GM10248 (cell line): ENCODE results near the gene ADAMTS15.

ENCODE experiments used
- CTCF ChIA-PET: fragments of 300-600 bp; sonication (Branson Sonifier 250); formaldehyde crosslinking; extraction: SDS; loops from one replicate; lab custom pipeline; 2021; ENCODE audit warnings: antibody characterized with exemption; lab: Yijun Ruan, JAX
- POLR2A ChIA-PET: fragments of 350-650 bp; sonication (Branson Sonifier 250); formaldehyde crosslinking; extraction: SDS; loops from one replicate; lab custom pipeline; 2020; ENCODE audit warnings: antibody characterized with exemption; lab: Yijun Ruan, JAX
- DNase-seq: peaks from one replicate; pipeline ENCODE4 v3.0.0; 2012; ENCODE audit errors: extremely low spot score
- CTCF ChIP-seq: IDR thresholded peaks from 2 replicates; pipeline ENCODE4 v1.5.1; 2012; ENCODE audit warnings: mild to moderate bottlenecking, low read depth; ENCODE audit errors: extremely low read depth, missing control alignments, control extremely low read depth

The ADAMTS15 gene

GRCh38 chr11:130449310-130449990 is 1.0 kb downstream of the ADAMTS15 start:
- POLR2A ChIA-PET: no interaction called here
- DNase-seq: no peak
- CTCF ChIA-PET: interaction anchor here (1.4 kb wide), 1 partner anchor 11 kb away, joined by 3 read pairs; no protein-coding TSS in a partner anchor
- TF ChIP-seq CTCF: no peak

GRCh38 chr11:130449996-130450769 is 1.7 kb downstream of the ADAMTS15 start:
- CTCF ChIA-PET: interaction anchor here (1.2 to 1.6 kb wide), 5 partner anchors 8 to 443 kb away, joined by 3 to 9 read pairs (median 3); no protein-coding TSS in a partner anchor
- TF ChIP-seq CTCF: no peak
- DNase-seq: no peak
- POLR2A ChIA-PET: no interaction called here

- ChIA-PET CTCF (interaction anchor here (1.1 to 1.6 kb wide), 5 partner anchors 9 to 442 kb away, joined by 3 to 9 read pairs (median 3); no protein-coding TSS in a partner anchor), POLR2A (no interaction called here)
- TF ChIP-seq CTCF: no peak
- DNase-seq: no peak
Observed at GRCh38 chr11:130451231-130452019, 3.0 kb downstream of the ADAMTS15 start.

GRCh38 chr11:130452176-130452575 is 3.7 kb downstream of the ADAMTS15 start:
- ChIA-PET POLR2A (no interaction called here), CTCF (interaction anchor here (1.1 kb wide), 1 partner anchor 408 kb away, joined by 3 read pairs; no protein-coding TSS in a partner anchor)
- no peak for TF ChIP-seq CTCF
- no peak for DNase-seq

- TF ChIP-seq CTCF: no peak
- no peak for DNase-seq
- POLR2A ChIA-PET: no interaction called here
- CTCF ChIA-PET: interaction anchor here (1.6 to 1.7 kb wide), 2 partner anchors 20 to 409 kb away, joined by 6 to 7 read pairs; no protein-coding TSS in a partner anchor
Observed at GRCh38 chr11:130452940-130453339, 4.5 kb downstream of the ADAMTS15 start.
